OCI-LY1 (cell line): ENCODE results near the gene GRAMD1B.

Experiments
- H2AFZ ChIP-seq: fragments of 200-600 bp; sonication (generic), shearing (Covaris generic); 2 replicates; pipeline ENCODE4 v1.6.0; 2014; ENCODE audit warnings: antibody characterized with exemption, mild to moderate bottlenecking, low read length
- H3F3A ChIP-seq: fragments of 200-600 bp; sonication (generic), shearing (Covaris generic); 2 replicates; pipeline ENCODE4 v1.6.0; 2014; ENCODE audit warnings: mild to moderate bottlenecking, antibody characterized with exemption, low read length, moderate library complexity; ENCODE audit not compliant: insufficient read depth
- H3K27ac ChIP-seq: fragments of 200-600 bp; sonication (generic); 2 replicates; pipeline ENCODE4 v1.5.1; 2014; ENCODE audit warnings: low read length, mixed run types, mild to moderate bottlenecking, low read depth; ENCODE audit not compliant: poor library complexity, severe bottlenecking
- H3K27me3 ChIP-seq: fragments of 200-600 bp; sonication (generic); 2 replicates; pipeline ENCODE4 v1.6.0; 2014; ENCODE audit warnings: antibody characterized with exemption, mild to moderate bottlenecking, low read length, moderate library complexity; ENCODE audit not compliant: insufficient read depth
- H3K36me3 ChIP-seq: fragments of 200-600 bp; sonication (generic); 2 replicates; pipeline ENCODE4 v1.6.1; 2014; ENCODE audit warnings: mild to moderate bottlenecking, antibody characterized with exemption, low read length, moderate library complexity, mixed read lengths; ENCODE audit not compliant: insufficient read depth
- H3K4me1 ChIP-seq: fragments of 200-600 bp; sonication (generic); 2 replicates; pipeline ENCODE4 v1.5.1; 2014; ENCODE audit warnings: mild to moderate bottlenecking, low read length, moderate library complexity; ENCODE audit not compliant: insufficient read depth, severe bottlenecking
- H3K4me2 ChIP-seq: fragments of 200-600 bp; sonication (generic), shearing (Covaris generic); 2 replicates; pipeline ENCODE4 v1.6.1; 2014; ENCODE audit warnings: low read length
- H3K4me3 ChIP-seq: fragments of 200-600 bp; sonication (generic); 2 replicates; pipeline ENCODE4 v1.5.1; 2014; ENCODE audit warnings: low read length, low read depth, mild to moderate bottlenecking, mixed read lengths; ENCODE audit not compliant: poor library complexity, severe bottlenecking
- H3K79me2 ChIP-seq: fragments of 200-600 bp; shearing (Covaris generic); 2 replicates; pipeline ENCODE4 v1.6.1; 2016; ENCODE audit warnings: mixed run types, low read length, mixed read lengths; ENCODE audit not compliant: insufficient read depth
- H3K9ac ChIP-seq: fragments of 200-600 bp; sonication (generic), shearing (Covaris generic); 2 replicates; pipeline ENCODE4 v1.6.1; 2014; ENCODE audit warnings: mild to moderate bottlenecking, low read length, mixed read lengths
- H3K9me2 ChIP-seq: fragments of 200-600 bp; sonication (generic), shearing (Covaris generic); 2 replicates; pipeline ENCODE4 v1.6.1; 2014; ENCODE audit warnings: low read depth, mild to moderate bottlenecking, low read length, mixed read lengths
- H3K9me3 ChIP-seq: fragments of 200-600 bp; shearing (Covaris generic); 2 replicates; pipeline ENCODE4 v1.6.1; 2014; ENCODE audit warnings: low read length, mixed read lengths
- H4K20me1 ChIP-seq: fragments of 200-600 bp; sonication (generic), shearing (Covaris generic); 2 replicates; pipeline ENCODE4 v1.6.0; 2016; ENCODE audit warnings: mild to moderate bottlenecking, low read length; ENCODE audit not compliant: insufficient read depth
- CTCF ChIP-seq: fragments of 200-600 bp; sonication (generic), shearing (Covaris generic); IDR thresholded peaks from 2 replicates; pipeline ENCODE4 v1.5.1; 2017; ENCODE audit warnings: mild to moderate bottlenecking, antibody characterized with exemption, low read length, moderate library complexity, mixed read lengths
- EZH2 ChIP-seq: fragments of 200-600 bp; sonication (generic), shearing (Covaris generic); IDR thresholded peaks from 2 replicates; pipeline ENCODE4 v1.8.0; 2017; ENCODE audit warnings: borderline replicate concordance, mixed run types, mild to moderate bottlenecking, antibody characterized with exemption, low read length, moderate library complexity, mixed read lengths

GRAMD1B gene

GRCh38 chr11:123549926-123550917 lies 120.2 kb downstream of the GRAMD1B start:
- H3F3A ChIP-seq = no peaks in the 10 kb centered on the region
- no peaks in the 10 kb centered on the region for H4K20me1 ChIP-seq
- no peaks in the 10 kb centered on the region for H3K4me1 ChIP-seq
- TF ChIP-seq EZH2 (no peak), CTCF (no peak)
- H3K4me3 ChIP-seq = no peak overlapping the region
- H3K4me2 ChIP-seq = no peak overlapping the region
- no peak overlapping the region for H3K9ac ChIP-seq
- no peaks in the 10 kb centered on the region for H3K27me3 ChIP-seq
- no peaks in the 10 kb centered on the region for H3K9me2 ChIP-seq
- no peak overlapping the region for H3K27ac ChIP-seq
- H3K9me3 ChIP-seq = no peaks in the 10 kb centered on the region
- no peaks in the 10 kb centered on the region for H3K79me2 ChIP-seq
- H2AFZ ChIP-seq = no peak overlapping the region
- no peaks in the 10 kb centered on the region for H3K36me3 ChIP-seq

GRCh38 chr11:123551079-123551478 lies 121.0 kb downstream of the GRAMD1B start:
- Histone ChIP-seq H3K36me3 (no peaks in the 10 kb centered on the region), H3K27me3 (no peaks in the 10 kb centered on the region), H3K4me3 (no peak overlapping the region), H3K9ac (no peak overlapping the region), H3K79me2 (no peaks in the 10 kb centered on the region), H3K9me3 (no peaks in the 10 kb centered on the region), H3K4me2 (no peak overlapping the region), H4K20me1 (no peaks in the 10 kb centered on the region), H3F3A (no peaks in the 10 kb centered on the region), H2AFZ (no peak overlapping the region), H3K27ac (no peak overlapping the region), H3K9me2 (no peaks in the 10 kb centered on the region), H3K4me1 (no peaks in the 10 kb centered on the region)
- TF ChIP-seq CTCF = no peak
- no peak for TF ChIP-seq EZH2

GRCh38 chr11:123556633-123557032 lies 126.6 kb downstream of the GRAMD1B start:
- Histone ChIP-seq H3K27me3 (0 out of 2 replicates have a peak, but pooled peaks cover 3% of the 10 kb centered on the region), H3K79me2 (no peaks in the 10 kb centered on the region), H3K4me3 (no peak overlapping the region), H3K9me2 (no peaks in the 10 kb centered on the region), H3K9me3 (no peaks in the 10 kb centered on the region), H3K4me1 (no peaks in the 10 kb centered on the region), H3K36me3 (no peaks in the 10 kb centered on the region), H3F3A (no peaks in the 10 kb centered on the region), H2AFZ (no peak overlapping the region), H3K4me2 (no peak overlapping the region), H4K20me1 (no peaks in the 10 kb centered on the region), H3K9ac (no peak overlapping the region), H3K27ac (no peak overlapping the region)
- TF ChIP-seq CTCF (no peak), EZH2 (no peak)
